Glutamatergic neuron (in vitro differentiated cells): ENCODE measurements around the gene SPOP. TPM values are rescaled to one million over a fixed set of nuclear protein-coding genes. Genes with fewer than 3 reads are reported as not detected.

ENCODE experiments used
- DNase-seq: peaks from one replicate; pipeline ENCODE4 v3.0.0; 2022
- H3K27ac Mint-ChIP-seq: one replicate; pipeline ENCODE4 v1.8.0; 2020; ENCODE audit warnings: mild to moderate bottlenecking, mixed read lengths, inconsistent platforms; ENCODE audit not compliant: unreplicated experiment
- H3K27me3 Mint-ChIP-seq: one replicate; pipeline ENCODE4 v1.8.0; 2020; ENCODE audit warnings: mild to moderate bottlenecking, moderate library complexity, mixed read lengths, inconsistent platforms; ENCODE audit not compliant: unreplicated experiment
- H3K36me3 Mint-ChIP-seq: one replicate; pipeline ENCODE4 v1.8.0; 2020; ENCODE audit warnings: mild to moderate bottlenecking, mixed read lengths, inconsistent platforms; ENCODE audit not compliant: unreplicated experiment
- H3K4me1 Mint-ChIP-seq: one replicate; pipeline ENCODE4 v1.8.0; 2020; ENCODE audit warnings: mild to moderate bottlenecking, low read depth, mixed read lengths, inconsistent platforms; ENCODE audit not compliant: unreplicated experiment
- H3K4me3 Mint-ChIP-seq: one replicate; pipeline ENCODE4 v1.8.0; 2020; ENCODE audit warnings: mild to moderate bottlenecking, mixed read lengths, inconsistent platforms; ENCODE audit not compliant: unreplicated experiment
- H3K9me3 Mint-ChIP-seq: one replicate; pipeline ENCODE4 v1.8.0; 2020; ENCODE audit warnings: mild to moderate bottlenecking, moderate library complexity, mixed read lengths, inconsistent platforms; ENCODE audit not compliant: unreplicated experiment
- CTCF ChIP-seq: fragments of 200-600 bp; sonication (generic); IDR thresholded peaks from one replicate; pipeline ENCODE4 v1.5.0; 2021; ENCODE audit not compliant: partially characterized antibody, unreplicated experiment
- total RNA-seq: library from RNA; stranded (reverse); fragmentation: NEBNext Ultra II Directional; extraction: Animal tissue kit (Norgen Biotek cat#: 25700); gene quantifications from one replicate; pipeline ENCODE4 v1.2.1, GENCODE V29; 2021; ENCODE audit not compliant: unreplicated experiment

SPOP gene
- total RNA-seq, 1 donor from 2014 or later = 49.5 TPM

GRCh38 chr17:49703557-49704277, 25.8 kb upstream of the SPOP start:
- peaks cover 5% of the 10 kb centered on the region for H3K9me3 Mint-ChIP-seq
- peaks cover 9% of the 10 kb centered on the region for H3K27me3 Mint-ChIP-seq
- H3K4me3 Mint-ChIP-seq = no peak overlapping the region
- peak; percentile 40 for DNase-seq
- H3K27ac Mint-ChIP-seq = peak overlapping the region; percentile 55
- TF ChIP-seq CTCF = peak; percentile 38
- H3K36me3 Mint-ChIP-seq = peaks cover 5% of the 10 kb centered on the region
- H3K4me1 Mint-ChIP-seq = peaks cover 55% of the 10 kb centered on the region

- H3K36me3 Mint-ChIP-seq = peaks cover 5% of the 10 kb centered on the region
- H3K4me1 Mint-ChIP-seq = peaks cover 58% of the 10 kb centered on the region
- peaks cover 3% of the 10 kb centered on the region for H3K9me3 Mint-ChIP-seq
- H3K4me3 Mint-ChIP-seq = no peak overlapping the region
- DNase-seq = no peak
- no peak for TF ChIP-seq CTCF
- H3K27ac Mint-ChIP-seq = peak overlapping the region; percentile 71
- H3K27me3 Mint-ChIP-seq = peaks cover 10% of the 10 kb centered on the region
Observed at GRCh38 chr17:49700960-49701359, 23.1 kb upstream of the SPOP start.

- no peak for TF ChIP-seq CTCF
- peak; percentile 41 for DNase-seq
- peaks cover under 1% of the 10 kb centered on the region for H3K36me3 Mint-ChIP-seq
- H3K9me3 Mint-ChIP-seq = peaks cover 2% of the 10 kb centered on the region
- peaks cover 59% of the 10 kb centered on the region for H3K4me1 Mint-ChIP-seq
- H3K27ac Mint-ChIP-seq = peak overlapping the region; percentile 71
- peaks cover 13% of the 10 kb centered on the region for H3K27me3 Mint-ChIP-seq
- H3K4me3 Mint-ChIP-seq = peak overlapping the region; percentile 64
Observed at GRCh38 chr17:49699966-49700575, 22.2 kb upstream of the SPOP start.

GRCh38 chr17:49698005-49698404, 20.1 kb upstream of the SPOP start:
- peaks cover 15% of the 10 kb centered on the region for H3K27me3 Mint-ChIP-seq
- peak overlapping the region; percentile 33 for H3K27ac Mint-ChIP-seq
- no peak for TF ChIP-seq CTCF
- no peaks in the 10 kb centered on the region for H3K36me3 Mint-ChIP-seq
- H3K9me3 Mint-ChIP-seq = peaks cover 1% of the 10 kb centered on the region
- H3K4me1 Mint-ChIP-seq = peaks cover 48% of the 10 kb centered on the region
- peak overlapping the region; percentile 20 for H3K4me3 Mint-ChIP-seq
- no peak for DNase-seq

GRCh38 chr17:49696233-49696761, 18.4 kb upstream of the SPOP start:
- no peak overlapping the region for H3K4me3 Mint-ChIP-seq
- H3K4me1 Mint-ChIP-seq = peaks cover 53% of the 10 kb centered on the region
- peaks cover 1% of the 10 kb centered on the region for H3K9me3 Mint-ChIP-seq
- no peak overlapping the region for H3K27ac Mint-ChIP-seq
- H3K36me3 Mint-ChIP-seq = no peaks in the 10 kb centered on the region
- TF ChIP-seq CTCF = no peak
- peaks cover 15% of the 10 kb centered on the region for H3K27me3 Mint-ChIP-seq
- no peak for DNase-seq
